ENCODE results near the gene AP1M1.

Gene AP1M1

DNA sequence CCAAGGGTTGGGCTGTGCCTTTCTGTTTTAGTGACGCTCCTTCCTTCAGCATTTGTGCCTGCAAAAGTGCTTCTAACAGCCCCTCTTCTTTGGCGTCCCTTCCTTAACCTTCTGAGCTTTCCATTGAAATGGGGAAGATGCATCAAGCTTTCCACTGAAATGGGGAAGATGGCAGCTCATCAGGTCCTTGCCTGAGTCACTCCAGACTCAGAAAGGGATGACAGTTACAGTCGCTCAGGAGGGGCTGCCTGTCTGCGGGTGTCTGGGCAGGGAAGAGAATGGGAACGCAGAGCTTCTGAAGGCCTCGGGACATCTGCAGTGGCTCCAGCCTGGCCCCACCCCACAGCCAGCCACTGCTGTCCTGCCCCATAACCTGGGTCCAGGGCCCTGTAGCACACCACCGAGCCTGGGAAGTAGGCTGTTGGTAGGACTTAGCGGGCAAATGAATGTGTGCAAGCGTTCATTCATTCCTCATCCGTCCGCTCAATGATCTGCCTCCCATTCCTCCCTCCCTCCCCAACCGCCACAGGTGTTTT is 9.8 kb downstream of the AP1M1 start:
- WGBS (ENCODE audit: insufficient coverage, insufficient read length): no CpG with 5 or more reads among the region's 12 CpGs
- no peaks in the 10 kb centered on the region for H3K27me3 ChIP-seq (ENCODE audit: control insufficient read depth, insufficient read depth, low read length)
- no peaks in the 10 kb centered on the region for H3K4me1 ChIP-seq (ENCODE audit: control insufficient read depth, insufficient read depth, low read length)

DNA sequence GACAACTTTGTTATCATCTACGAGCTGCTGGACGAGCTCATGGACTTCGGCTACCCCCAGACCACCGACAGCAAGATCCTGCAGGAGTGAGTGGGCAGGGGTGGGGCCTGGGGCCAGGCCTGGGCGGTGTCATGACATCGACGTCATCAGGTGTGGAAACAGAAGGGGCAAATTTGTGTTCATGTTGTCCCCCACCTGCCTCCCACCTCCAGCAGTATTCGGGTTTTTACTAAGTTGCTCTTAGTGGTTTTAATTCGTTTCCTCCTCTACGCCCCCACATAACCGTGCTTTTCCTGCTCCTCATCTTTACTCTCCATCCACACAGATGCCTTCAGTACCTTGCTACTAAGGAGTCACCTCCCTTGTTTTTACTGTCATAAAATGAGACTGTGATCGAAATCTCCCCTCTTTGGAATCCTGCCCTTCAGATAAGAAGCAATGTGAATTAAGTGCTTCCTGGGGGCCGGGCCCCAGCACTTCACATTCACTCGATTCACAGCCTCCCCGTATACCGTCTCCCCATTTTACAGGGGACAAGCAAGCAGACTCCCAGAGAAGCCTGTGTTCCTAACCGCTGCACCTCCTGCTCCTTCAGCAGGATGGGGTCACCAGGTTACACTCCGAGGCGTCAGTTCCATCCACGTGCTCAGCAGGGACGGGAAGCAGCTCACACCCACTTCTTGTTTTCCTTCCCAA is 10.5 kb downstream of the AP1M1 start:
- Histone ChIP-seq H3K4me1 (ENCODE audit: control insufficient read depth, insufficient read depth, low read length) (no peaks in the 10 kb centered on the region), H3K9me3 (ENCODE audit: control insufficient read depth, insufficient read depth, low read length) (no peaks in the 10 kb centered on the region), H3K27me3 (ENCODE audit: control insufficient read depth, insufficient read depth, low read length) (no peaks in the 10 kb centered on the region), H3K36me3 (ENCODE audit: control insufficient read depth, insufficient read depth, low read length) (peaks cover 8% of the 10 kb centered on the region), H3K4me3 (ENCODE audit: low read length) (no peak overlapping the region), H3K27ac (ENCODE audit: low read length) (no peak overlapping the region)
- no CpG with 5 or more reads among the region's 21 CpGs for WGBS (ENCODE audit: insufficient coverage, insufficient read length)
- DNase-seq (ENCODE audit: low read depth, low spot score): no peak

More for the DNA sequence above, 9.8 kb downstream of the AP1M1 start:
- Histone ChIP-seq H3K27ac (ENCODE audit: low read length) (no peak overlapping the region), H3K36me3 (ENCODE audit: control insufficient read depth, insufficient read depth, low read length) (peaks cover 8% of the 10 kb centered on the region), H3K9me3 (ENCODE audit: control insufficient read depth, insufficient read depth, low read length) (no peaks in the 10 kb centered on the region), H3K4me3 (ENCODE audit: low read length) (no peak overlapping the region)
- no peak for DNase-seq (ENCODE audit: low read depth, low spot score)

DNA sequence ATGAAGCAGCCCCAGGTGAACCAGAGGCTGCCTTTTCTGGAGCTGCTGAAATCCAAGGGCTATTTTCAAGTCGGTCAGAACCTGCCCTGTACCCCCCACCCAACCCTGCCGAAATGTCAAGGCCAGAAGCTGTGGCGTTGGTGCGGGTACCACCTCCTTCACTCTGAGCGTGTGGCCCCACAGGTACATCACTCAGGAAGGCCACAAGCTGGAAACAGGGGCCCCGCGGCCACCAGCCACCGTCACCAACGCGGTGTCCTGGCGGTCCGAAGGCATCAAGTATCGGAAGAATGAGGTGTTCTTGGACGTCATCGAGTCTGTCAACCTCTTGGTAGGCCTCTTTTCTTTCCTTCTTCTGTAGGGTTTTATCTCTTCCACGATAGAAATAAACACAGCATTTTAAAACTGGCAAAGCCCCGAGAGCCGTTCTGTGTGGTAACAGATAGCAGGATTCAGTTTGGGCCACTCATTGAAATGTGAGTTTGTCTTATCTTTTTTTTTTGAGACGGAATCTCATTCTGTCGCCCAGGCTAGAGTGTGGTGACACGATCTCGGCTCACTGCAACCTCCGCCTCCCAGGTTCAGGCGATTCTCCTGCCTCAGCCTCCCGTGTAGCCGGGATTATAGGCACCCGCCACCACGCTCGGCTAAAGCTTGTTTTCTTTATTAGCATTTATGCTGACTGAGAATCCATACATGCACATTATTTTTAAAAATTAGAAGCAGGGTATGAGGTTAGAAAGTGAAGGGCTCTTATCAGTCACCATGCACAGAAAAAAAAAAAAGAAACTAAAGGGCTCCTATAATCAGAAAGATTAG is 11.3 kb downstream of the AP1M1 start:
- no peaks in the 10 kb centered on the region for H3K4me1 ChIP-seq (ENCODE audit: control insufficient read depth, insufficient read depth, low read length)
- no peaks in the 10 kb centered on the region for H3K9me3 ChIP-seq (ENCODE audit: control insufficient read depth, insufficient read depth, low read length)
- no peak for DNase-seq (ENCODE audit: low read depth, low spot score)
- H3K27ac ChIP-seq (ENCODE audit: low read length): no peak overlapping the region
- H3K4me3 ChIP-seq (ENCODE audit: low read length): no peak overlapping the region
- no peaks in the 10 kb centered on the region for H3K27me3 ChIP-seq (ENCODE audit: control insufficient read depth, insufficient read depth, low read length)
- WGBS (ENCODE audit: insufficient coverage, insufficient read length): no CpG with 5 or more reads among the region's 29 CpGs
- H3K36me3 ChIP-seq (ENCODE audit: control insufficient read depth, insufficient read depth, low read length): peaks cover 3% of the 10 kb centered on the region

DNA sequence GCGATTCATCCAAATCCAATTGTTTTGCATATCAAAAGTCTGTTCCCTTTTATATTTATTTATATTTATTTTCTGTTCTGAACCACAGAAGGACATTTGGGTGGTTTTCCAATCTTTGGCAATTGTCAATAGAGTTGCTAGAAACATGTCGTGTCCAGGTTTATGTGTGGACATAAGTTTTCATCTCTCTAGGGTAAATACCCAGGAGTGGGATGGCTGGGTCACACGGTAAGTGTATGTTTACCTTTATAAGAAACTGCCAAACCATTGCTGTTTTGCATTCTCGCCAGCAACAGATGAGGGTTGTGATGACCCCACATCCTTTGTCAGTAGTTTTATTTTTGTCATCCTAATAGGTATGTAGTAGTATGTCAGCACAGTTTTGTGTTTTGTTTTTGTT is 12.5 kb downstream of the AP1M1 start:
- no peak overlapping the region for H3K4me3 ChIP-seq (ENCODE audit: low read length)

DNA sequence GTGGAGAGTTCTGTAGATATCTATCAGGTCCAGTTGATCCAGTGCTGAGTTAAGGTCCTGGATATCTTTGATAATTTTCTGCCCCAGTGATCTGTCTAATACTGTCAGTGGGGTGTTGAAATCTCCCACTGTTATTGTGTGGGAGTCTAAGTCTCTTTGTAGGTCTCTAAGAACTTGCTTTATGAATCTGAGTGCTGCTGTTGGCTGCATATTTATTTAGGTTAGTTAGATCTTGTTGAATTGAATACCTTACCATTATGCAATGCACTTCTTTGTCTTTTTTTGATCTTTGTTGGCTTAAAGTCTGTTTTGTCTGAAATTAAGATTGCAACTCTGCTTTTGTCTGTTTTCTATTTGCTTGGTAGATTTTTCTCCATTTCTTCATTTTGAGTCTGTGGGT is 15.4 kb downstream of the AP1M1 start:
- H3K9me3 ChIP-seq (ENCODE audit: control insufficient read depth, insufficient read depth, low read length): no peaks in the 10 kb centered on the region
- no peaks in the 10 kb centered on the region for H3K27me3 ChIP-seq (ENCODE audit: control insufficient read depth, insufficient read depth, low read length)
- no peak for DNase-seq (ENCODE audit: low read depth, low spot score)
- no peaks in the 10 kb centered on the region; the same call in 1 of the 2 replicates for H3K36me3 ChIP-seq (ENCODE audit: control insufficient read depth, insufficient read depth, low read length)
- H3K27ac ChIP-seq (ENCODE audit: low read length): no peak overlapping the region
- H3K4me3 ChIP-seq (ENCODE audit: low read length): no peak overlapping the region
- no peaks in the 10 kb centered on the region; the same call in 1 of the 2 replicates for H3K4me1 ChIP-seq (ENCODE audit: control insufficient read depth, insufficient read depth, low read length)

More for the DNA sequence above, 12.5 kb downstream of the AP1M1 start:
- WGBS (ENCODE audit: insufficient coverage, insufficient read length): no CpG with 5 or more reads among the region's 4 CpGs
- Histone ChIP-seq H3K27me3 (ENCODE audit: control insufficient read depth, insufficient read depth, low read length) (no peaks in the 10 kb centered on the region), H3K36me3 (ENCODE audit: control insufficient read depth, insufficient read depth, low read length) (no peaks in the 10 kb centered on the region; the same call in 1 of the 2 replicates), H3K27ac (ENCODE audit: low read length) (no peak overlapping the region), H3K9me3 (ENCODE audit: control insufficient read depth, insufficient read depth, low read length) (no peaks in the 10 kb centered on the region), H3K4me1 (ENCODE audit: control insufficient read depth, insufficient read depth, low read length) (no peaks in the 10 kb centered on the region)
- no peak for DNase-seq (ENCODE audit: low read depth, low spot score)

DNA sequence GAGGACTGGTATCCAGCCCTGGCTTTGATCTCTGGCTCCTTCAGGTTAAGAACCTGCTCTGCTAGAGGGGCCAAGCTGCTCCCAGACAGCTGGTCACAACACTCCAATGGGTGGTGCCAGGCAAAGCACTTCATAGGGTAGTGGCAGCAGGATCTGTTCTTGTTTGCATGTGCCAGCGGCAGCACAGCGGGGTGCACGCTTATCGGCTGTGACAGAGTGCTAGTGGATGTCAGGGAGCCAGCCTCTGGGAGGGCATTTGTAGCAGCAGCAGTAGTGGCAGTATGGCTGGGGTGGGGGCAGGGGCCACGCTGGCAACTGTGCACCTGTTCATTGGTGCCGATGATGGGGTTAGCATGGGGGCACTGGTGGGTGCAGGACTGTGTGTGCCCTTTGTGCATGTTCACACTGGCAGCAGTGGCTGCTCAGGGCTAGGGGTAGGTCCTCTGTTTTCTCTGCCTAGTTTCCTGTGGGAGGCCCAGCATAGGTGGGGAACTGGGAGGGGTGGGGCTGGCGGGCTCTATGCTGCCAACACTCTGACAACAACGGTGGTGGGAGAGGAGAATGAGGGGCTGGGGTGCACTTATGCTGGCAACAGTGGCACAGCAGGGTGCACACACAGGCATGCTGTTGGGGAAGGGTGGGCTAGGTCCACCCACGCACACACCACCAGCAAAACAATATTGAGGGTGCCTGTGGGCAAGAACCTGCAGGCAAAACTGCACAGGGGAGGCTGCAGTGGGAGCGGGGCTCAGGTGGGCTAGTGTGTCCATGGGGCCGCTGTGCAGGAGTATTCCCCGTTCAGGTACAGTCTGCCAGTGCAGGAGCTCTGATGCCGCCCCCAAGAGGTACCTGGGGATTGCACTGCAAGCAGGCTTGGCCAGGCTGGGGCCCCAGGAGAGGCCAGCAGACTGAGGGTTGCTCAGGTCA is 19.3 kb downstream of the AP1M1 start:
- H3K9me3 ChIP-seq (ENCODE audit: control insufficient read depth, insufficient read depth, low read length): no peaks in the 10 kb centered on the region; the same call in 1 of the 2 replicates
- no CpG with 5 or more reads among the region's 13 CpGs for WGBS (ENCODE audit: insufficient coverage, insufficient read length)
- H3K4me3 ChIP-seq (ENCODE audit: low read length): no peak overlapping the region

DNA sequence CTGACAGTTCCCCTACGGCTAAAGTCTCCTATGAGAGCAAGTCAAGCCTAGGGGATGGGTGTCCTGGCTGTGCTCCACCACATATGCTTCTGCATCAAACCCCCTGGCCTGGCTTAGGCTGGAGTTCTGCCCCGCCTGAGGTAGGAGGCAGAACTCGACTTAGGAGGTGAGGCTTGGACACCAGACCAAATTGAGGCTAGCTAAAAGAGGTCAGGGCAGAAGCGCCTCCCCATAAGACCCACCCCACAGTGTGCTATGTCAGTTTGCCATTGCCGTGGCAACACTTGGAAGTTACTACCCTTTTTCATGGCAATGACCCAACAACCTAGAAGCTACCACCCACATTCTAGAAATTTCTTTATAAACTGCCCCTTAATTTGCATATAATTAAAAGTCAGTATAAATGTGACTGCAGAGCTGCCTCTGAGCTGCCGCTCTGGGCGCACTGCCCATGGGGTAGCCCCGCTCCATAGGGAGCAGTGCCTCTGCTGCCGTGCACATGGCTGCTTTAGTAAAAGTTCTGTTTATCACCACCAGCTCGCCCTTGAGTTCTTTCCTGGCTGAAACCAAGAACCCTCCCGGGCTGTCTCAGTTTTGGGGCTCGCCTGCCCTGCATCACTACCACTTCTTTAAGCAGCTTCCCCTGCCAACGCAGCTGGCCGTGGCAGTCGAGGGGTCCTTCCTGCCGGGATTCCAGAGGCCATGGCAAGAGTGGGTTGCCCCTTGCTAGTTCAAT is 20.2 kb downstream of the AP1M1 start:
- no peak for DNase-seq (ENCODE audit: low read depth, low spot score)
- Histone ChIP-seq H3K36me3 (ENCODE audit: control insufficient read depth, insufficient read depth, low read length) (no peaks in the 10 kb centered on the region; the same call in 1 of the 2 replicates), H3K4me1 (ENCODE audit: control insufficient read depth, insufficient read depth, low read length) (no peaks in the 10 kb centered on the region; the same call in 1 of the 2 replicates), H3K4me3 (ENCODE audit: low read length) (no peak overlapping the region), H3K27me3 (ENCODE audit: control insufficient read depth, insufficient read depth, low read length) (no peaks in the 10 kb centered on the region), H3K9me3 (ENCODE audit: control insufficient read depth, insufficient read depth, low read length) (no peaks in the 10 kb centered on the region; the same call in 1 of the 2 replicates), H3K27ac (ENCODE audit: low read length) (no peak overlapping the region)
- no CpG with 5 or more reads among the region's 16 CpGs for WGBS (ENCODE audit: insufficient coverage, insufficient read length)

More for the DNA sequence above, 19.3 kb downstream of the AP1M1 start:
- H3K27me3 ChIP-seq (ENCODE audit: control insufficient read depth, insufficient read depth, low read length): no peaks in the 10 kb centered on the region
- no peak overlapping the region for H3K27ac ChIP-seq (ENCODE audit: low read length)
- no peaks in the 10 kb centered on the region; the same call in 1 of the 2 replicates for H3K4me1 ChIP-seq (ENCODE audit: control insufficient read depth, insufficient read depth, low read length)
- no peaks in the 10 kb centered on the region; the same call in 1 of the 2 replicates for H3K36me3 ChIP-seq (ENCODE audit: control insufficient read depth, insufficient read depth, low read length)
- no peak for DNase-seq (ENCODE audit: low read depth, low spot score)

DNA sequence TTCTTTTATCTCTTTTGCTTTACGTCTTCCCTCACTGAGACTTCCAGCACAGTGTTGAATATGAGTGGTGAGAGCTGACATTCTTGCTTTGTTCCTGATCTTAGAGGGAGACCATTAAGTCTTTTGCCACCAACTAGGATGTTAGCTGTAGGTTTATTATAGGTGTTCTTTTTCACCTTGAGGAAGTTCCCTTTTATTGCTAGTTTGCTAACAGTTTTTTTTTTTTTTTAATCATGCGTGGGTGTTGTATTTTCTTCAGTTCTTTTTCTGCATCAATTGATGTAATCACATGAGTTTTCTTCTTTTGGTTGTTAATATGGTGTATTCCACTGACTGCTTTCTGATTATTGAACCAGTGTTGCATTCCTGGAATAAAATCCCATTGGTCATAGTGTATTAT is 21.1 kb downstream of the AP1M1 start:
- no peak overlapping the region for H3K27ac ChIP-seq (ENCODE audit: low read length)
- no peaks in the 10 kb centered on the region; the same call in 1 of the 2 replicates for H3K9me3 ChIP-seq (ENCODE audit: control insufficient read depth, insufficient read depth, low read length)
- no CpG with 5 or more reads among the region's 2 CpGs for WGBS (ENCODE audit: insufficient coverage, insufficient read length)
- no peaks in the 10 kb centered on the region; the same call in 1 of the 2 replicates for H3K4me1 ChIP-seq (ENCODE audit: control insufficient read depth, insufficient read depth, low read length)
- no peaks in the 10 kb centered on the region for H3K27me3 ChIP-seq (ENCODE audit: control insufficient read depth, insufficient read depth, low read length)
- no peak overlapping the region for H3K4me3 ChIP-seq (ENCODE audit: low read length)
- DNase-seq (ENCODE audit: low read depth, low spot score): no peak
- H3K36me3 ChIP-seq (ENCODE audit: control insufficient read depth, insufficient read depth, low read length): no peaks in the 10 kb centered on the region; the same call in 1 of the 2 replicates

DNA sequence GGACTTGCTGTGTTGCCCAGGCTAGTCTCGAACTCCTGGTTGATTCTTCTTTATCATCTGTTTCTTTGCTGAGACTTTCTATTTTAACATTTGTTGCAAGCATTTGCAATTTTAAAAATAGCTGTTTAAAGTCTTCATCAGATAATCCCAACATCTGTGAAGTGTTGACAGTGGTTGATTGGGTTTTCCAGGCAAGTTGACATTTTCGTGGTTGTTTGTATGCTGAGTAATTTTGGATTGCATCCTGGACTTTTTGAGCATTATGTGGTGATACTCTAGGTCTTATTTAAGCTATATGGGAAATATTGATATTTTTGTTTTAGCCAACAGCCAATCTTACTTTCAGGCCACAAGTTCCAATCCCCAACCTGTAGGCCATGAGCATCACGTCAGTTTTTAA is 25.1 kb downstream of the AP1M1 start:
- Histone ChIP-seq H3K4me3 (ENCODE audit: low read length) (no peak overlapping the region), H3K9me3 (ENCODE audit: control insufficient read depth, insufficient read depth, low read length) (no peaks in the 10 kb centered on the region; the same call in 1 of the 2 replicates), H3K27ac (ENCODE audit: low read length) (no peak overlapping the region), H3K36me3 (ENCODE audit: control insufficient read depth, insufficient read depth, low read length) (no peaks in the 10 kb centered on the region; the same call in 1 of the 2 replicates), H3K27me3 (ENCODE audit: control insufficient read depth, insufficient read depth, low read length) (no peaks in the 10 kb centered on the region), H3K4me1 (ENCODE audit: control insufficient read depth, insufficient read depth, low read length) (no peaks in the 10 kb centered on the region)
- WGBS (ENCODE audit: insufficient coverage, insufficient read length): no CpG with 5 or more reads among the region's 3 CpGs
- DNase-seq (ENCODE audit: low read depth, low spot score): no peak
